Measurements from ENCODE around the gene IFNL2.

The IFNL2 gene

DNA sequence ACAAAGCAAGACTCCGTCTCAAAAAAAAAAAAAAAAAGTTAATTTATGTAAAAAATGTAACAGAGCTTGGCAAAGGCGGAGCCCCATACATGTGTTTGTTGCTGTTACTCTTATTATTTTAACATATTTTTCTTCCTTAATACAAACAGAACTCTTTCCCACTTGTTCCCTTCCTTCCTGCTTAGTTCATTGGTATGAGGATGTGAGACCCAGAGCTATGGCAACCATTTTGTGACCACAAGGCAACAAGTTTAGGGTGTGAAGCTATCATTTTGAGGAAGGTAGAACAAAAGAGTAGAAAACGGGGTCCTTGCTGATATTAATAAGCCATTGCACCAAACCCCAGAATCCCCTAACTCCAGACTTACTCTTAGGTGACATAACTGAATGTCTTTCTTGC lies 33.4 kb downstream of the IFNL2 start:
- Histone ChIP-seq H3K27me3 (no peaks in the 10 kb centered on the region), H3K9me3 (no peaks in the 10 kb centered on the region), H3K36me3 (no peaks in the 10 kb centered on the region), H3K4me3 (ENCODE audit: low read depth, low read length) (no peak overlapping the region), H3K4me1 (no peaks in the 10 kb centered on the region)
- no peak for DNase-seq
- no peak for TF ChIP-seq CTCF (IDR thresholded peaks at IDR 0.05; ENCODE audit: low read depth, low read length)

DNA sequence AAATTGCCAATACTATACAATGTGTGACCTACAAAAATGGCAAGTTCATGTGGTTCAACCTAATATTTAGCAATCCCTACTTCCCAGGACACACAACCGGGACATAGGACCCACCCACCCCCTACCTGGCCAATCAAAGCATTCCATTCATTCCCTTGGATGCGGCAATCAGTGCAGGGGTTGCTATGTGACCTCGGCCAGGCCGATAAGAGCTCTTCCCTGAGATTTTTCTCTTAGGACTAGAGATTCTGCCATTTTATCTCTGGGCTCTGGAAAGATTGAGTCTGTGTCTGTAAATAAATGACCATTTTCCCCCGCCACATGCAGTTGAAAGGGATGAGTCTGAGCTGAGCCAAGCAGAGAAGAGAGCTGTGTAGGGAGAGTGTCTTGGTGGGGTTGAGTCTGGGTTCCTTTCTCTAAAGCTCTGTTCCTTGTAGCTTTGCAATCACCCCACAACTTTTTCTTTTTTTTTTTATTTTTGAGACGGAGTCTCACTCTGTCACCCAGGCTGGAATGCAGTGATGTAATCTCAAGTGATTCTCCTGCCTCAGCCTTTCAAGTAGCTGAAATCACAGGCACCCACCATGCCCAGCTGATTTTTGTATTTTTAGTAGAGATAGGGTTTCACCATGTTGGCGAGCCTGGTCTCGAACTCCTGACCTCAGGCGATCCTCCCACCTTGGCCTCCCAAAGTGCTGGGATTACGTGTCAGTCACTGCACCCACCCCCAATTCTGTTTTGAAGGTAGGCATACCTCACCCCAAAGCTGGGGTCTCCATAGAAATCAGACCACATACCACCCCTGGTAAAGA lies 35.4 kb downstream of the IFNL2 start:
- Histone ChIP-seq H3K4me3 (ENCODE audit: low read depth, low read length) (no peak overlapping the region), H3K4me1 (no peaks in the 10 kb centered on the region), H3K27me3 (no peaks in the 10 kb centered on the region), H3K9me3 (no peaks in the 10 kb centered on the region), H3K36me3 (no peaks in the 10 kb centered on the region)
- no peak for DNase-seq
- TF ChIP-seq CTCF (IDR thresholded peaks at IDR 0.05; ENCODE audit: low read depth, low read length), result no peak

DNA sequence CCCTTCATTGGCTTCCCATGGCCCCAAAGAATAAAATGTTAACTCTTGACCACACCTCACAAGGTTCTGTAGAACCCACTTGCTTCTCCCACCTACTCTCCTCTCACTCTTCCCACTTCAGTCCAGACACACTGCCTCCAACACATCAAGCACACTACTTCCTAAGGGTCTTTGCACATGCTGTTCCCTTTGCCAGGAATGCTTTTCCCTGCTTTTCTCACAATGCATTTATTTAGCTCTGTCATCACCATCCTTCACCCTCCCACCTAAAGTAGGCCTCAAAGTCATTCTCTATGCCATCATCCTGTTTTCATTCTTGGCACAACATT lies 36.0 kb downstream of the IFNL2 start:
- Histone ChIP-seq H3K4me3 (ENCODE audit: low read depth, low read length) (no peak overlapping the region), H3K27me3 (no peaks in the 10 kb centered on the region), H3K36me3 (no peaks in the 10 kb centered on the region), H3K4me1 (no peaks in the 10 kb centered on the region), H3K9me3 (no peaks in the 10 kb centered on the region)
- DNase-seq, result no peak
- TF ChIP-seq CTCF (IDR thresholded peaks at IDR 0.05; ENCODE audit: low read depth, low read length), result no peak

DNA sequence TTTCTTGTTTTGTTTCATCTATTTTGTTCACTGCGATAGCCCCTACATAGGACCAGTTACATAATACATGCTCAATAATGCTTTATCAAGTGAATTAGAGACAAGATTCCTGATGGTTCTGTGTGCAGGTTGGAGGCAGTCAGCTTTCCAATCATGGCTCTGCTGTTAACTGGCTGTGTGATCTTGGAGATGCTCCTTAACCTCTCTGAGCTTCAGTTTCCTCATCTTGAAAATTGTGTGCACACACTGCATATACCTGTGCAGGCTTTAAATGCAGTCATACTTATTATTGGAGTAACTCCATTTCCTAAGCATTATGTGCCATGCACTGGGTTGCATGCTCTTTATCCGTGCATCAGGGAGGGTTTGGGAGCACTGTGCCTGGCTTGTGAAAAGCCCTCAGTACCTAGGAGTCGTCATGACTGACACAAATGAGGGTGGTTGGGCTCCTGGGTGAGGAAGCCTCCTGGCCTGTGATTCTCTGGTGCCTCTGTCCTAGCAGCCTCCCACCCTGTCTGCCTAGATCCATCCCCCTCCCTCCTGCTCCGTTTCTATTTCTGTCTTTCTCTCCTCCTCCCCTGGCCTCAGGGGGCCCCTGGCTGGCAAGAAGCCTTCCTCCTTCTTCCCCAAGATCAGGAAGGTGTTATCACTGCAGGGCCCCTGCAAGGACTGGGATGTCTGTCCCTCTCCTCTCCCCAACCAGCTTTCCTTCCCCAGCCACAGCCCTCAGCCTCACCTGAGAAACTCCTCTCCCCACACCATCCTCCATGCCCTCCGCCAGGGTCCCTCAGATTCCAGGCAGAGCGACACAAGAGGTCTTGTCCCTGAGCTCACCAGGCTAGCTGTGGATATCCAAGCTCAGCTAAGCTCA lies 36.7 kb downstream of the IFNL2 start:
- Histone ChIP-seq H3K4me3 (ENCODE audit: low read depth, low read length) (no peak overlapping the region), H3K36me3 (no peaks in the 10 kb centered on the region), H3K4me1 (no peaks in the 10 kb centered on the region), H3K9me3 (no peaks in the 10 kb centered on the region), H3K27me3 (no peaks in the 10 kb centered on the region)
- TF ChIP-seq CTCF (IDR thresholded peaks at IDR 0.05; ENCODE audit: low read depth, low read length), result no peak
- no peak for DNase-seq

- no peaks in the 10 kb centered on the region for H3K27me3 ChIP-seq
- TF ChIP-seq CTCF (IDR thresholded peaks at IDR 0.05; ENCODE audit: low read depth, low read length), result no peak
- DNase-seq, result no peak
- no peak overlapping the region for H3K4me3 ChIP-seq (ENCODE audit: low read depth, low read length)
- no peaks in the 10 kb centered on the region for H3K4me1 ChIP-seq
- no peaks in the 10 kb centered on the region for H3K36me3 ChIP-seq
- no peaks in the 10 kb centered on the region for H3K9me3 ChIP-seq
Observed at GRCh38 chr19:39306075-39306474, 37.9 kb downstream of the IFNL2 start.

Data from BE2C (cell line).